Hepatocyte (in vitro differentiated cells): Measurements from ENCODE around the gene BRD3OS. TPM values are rescaled to one million over a fixed set of nuclear protein-coding genes. Genes with fewer than 3 reads are reported as not detected.

Experiments
- DNase-seq: peaks from one replicate; pipeline ENCODE4 v3.0.0-alpha.2; 2016; ENCODE audit warnings: low spot score
- H2AFZ ChIP-seq: fragments of 200-600 bp; sonication (generic); 2 replicates; pipeline ENCODE4 v1.6.0; 2016; ENCODE audit warnings: antibody characterized with exemption, mild to moderate bottlenecking
- H3K27ac ChIP-seq: fragments of 200-600 bp; sonication (generic); 2 replicates; pipeline ENCODE4 v1.5.1; 2016; ENCODE audit warnings: mild to moderate bottlenecking
- H3K27me3 ChIP-seq: fragments of 200-600 bp; sonication (generic); 2 replicates; pipeline ENCODE4 v1.6.1; 2016
- H3K36me3 ChIP-seq: fragments of 200-600 bp; sonication (generic); replicated peaks from 2 replicates; pipeline ENCODE4 v1.5.1; 2016; ENCODE audit warnings: low read depth; ENCODE audit not compliant: insufficient read depth
- H3K4me1 ChIP-seq: fragments of 200-600 bp; sonication (generic); 2 replicates; pipeline ENCODE4 v1.5.1; 2016; ENCODE audit warnings: mild to moderate bottlenecking, moderate library complexity; ENCODE audit not compliant: insufficient read depth
- H3K4me2 ChIP-seq: fragments of 200-600 bp; sonication (generic); 2 replicates; pipeline ENCODE4 v1.6.0; 2016
- H3K4me3 ChIP-seq: fragments of 200-600 bp; sonication (generic); 2 replicates; pipeline ENCODE4 v1.5.1; 2016; ENCODE audit warnings: mild to moderate bottlenecking
- H3K79me2 ChIP-seq: fragments of 200-600 bp; sonication (generic); 2 replicates; pipeline ENCODE4 v1.6.0; 2017; ENCODE audit warnings: mild to moderate bottlenecking
- H3K9me2 ChIP-seq: fragments of 200-600 bp; sonication (generic); replicated peaks from 2 replicates; pipeline ENCODE4 v1.6.0; 2017; ENCODE audit warnings: mild to moderate bottlenecking; ENCODE audit not compliant: insufficient read depth
- H3K9me3 ChIP-seq: fragments of 200-600 bp; sonication (generic); 2 replicates; pipeline ENCODE4 v1.5.1; 2016; ENCODE audit warnings: low read depth, mild to moderate bottlenecking
- H4K20me1 ChIP-seq: fragments of 200-600 bp; sonication (generic); 2 replicates; pipeline ENCODE4 v1.6.0; 2016; ENCODE audit warnings: mild to moderate bottlenecking; ENCODE audit not compliant: insufficient read depth, poor library complexity, severe bottlenecking
- CTCF ChIP-seq: fragments of 200-600 bp; sonication (generic); IDR thresholded peaks from 2 replicates; pipeline ENCODE4 v1.5.1; 2016; ENCODE audit warnings: antibody characterized with exemption, mild to moderate bottlenecking; ENCODE audit not compliant: poor library complexity
- EZH2 ChIP-seq: fragments of 200-600 bp; sonication (generic); IDR thresholded peaks from 2 replicates; pipeline ENCODE4 v1.6.1; 2016; ENCODE audit warnings: antibody characterized with exemption, mild to moderate bottlenecking, borderline replicate concordance
- EZH2phosphoT487 ChIP-seq: fragments of 200-600 bp; sonication (generic); IDR thresholded peaks from one replicate; pipeline ENCODE4 v1.6.1; 2018; ENCODE audit warnings: antibody characterized with exemption, mild to moderate bottlenecking, low read depth, moderate library complexity; ENCODE audit not compliant: unreplicated experiment, severe bottlenecking
- WGBS: methylation state at CpG from one replicate; pipeline ENCODE4 v1.1.6; 2016; ENCODE audit warnings: low lambda C conversion rate; ENCODE audit errors: missing lambda C conversion rate; 5-methylcytosine and 5-hydroxymethylcytosine counted together
- polyA plus RNA-seq: library from polyadenylated mRNA; unstranded; fragments of >200 nt; fragmentation: Nextera tagmentation; extraction: Ambion mirVana; gene quantifications from 2 replicates; pipeline ENCODE4 v1.2.1, GENCODE V29; 2016
- total RNA-seq: library from RNA; depleted of rRNA; stranded (reverse); fragments of >200 nt; gene quantifications from 2 replicates; pipeline ENCODE4 v1.2.3, GENCODE V29; 2014

Gene BRD3OS
- total and polyA plus RNA-seq, 2 experiments from 2014 or later, result 13.4 to 14.9 TPM

- Histone ChIP-seq H3K27me3 (peaks cover 12% of the 10 kb centered on the region), H3K4me3 (peak overlapping the region; percentile 91), H3K79me2 (peaks cover 63% of the 10 kb centered on the region), H4K20me1 (peaks cover 61% of the 10 kb centered on the region), H3K9me2 (no peaks in the 10 kb centered on the region), H3K4me1 (peaks cover 12% of the 10 kb centered on the region), H3K4me2 (peak overlapping the region; percentile 98), H3K36me3 (no peaks in the 10 kb centered on the region), H3K9me3 (no peaks in the 10 kb centered on the region), H2AFZ (no peak overlapping the region), H3K27ac (peak overlapping the region; percentile 62)
- DNase-seq, result peak; percentile 62
- TF ChIP-seq EZH2 (no peak), EZH2phosphoT487 (no peak), CTCF (no peak)
- 38% methylated on average over 28 of the region's 28 CpGs for WGBS
Measured at GRCh38 chr9:134065612-134066419, 40.5 kb downstream of the BRD3OS start.

GRCh38 chr9:134066526-134066912 is 41.2 kb downstream of the BRD3OS start:
- TF ChIP-seq EZH2 (no peak), CTCF (no peak), EZH2phosphoT487 (no peak)
- Histone ChIP-seq H3K79me2 (peaks cover 56% of the 10 kb centered on the region), H3K27me3 (peaks cover 12% of the 10 kb centered on the region), H3K27ac (peak overlapping the region; percentile 62), H4K20me1 (peaks cover 54% of the 10 kb centered on the region), H3K4me2 (peak overlapping the region; percentile 98), H3K9me2 (no peaks in the 10 kb centered on the region), H3K4me3 (peak overlapping the region; percentile 91), H2AFZ (no peak overlapping the region), H3K4me1 (peaks cover 10% of the 10 kb centered on the region), H3K9me3 (no peaks in the 10 kb centered on the region), H3K36me3 (no peaks in the 10 kb centered on the region)
- DNase-seq, result no peak
- WGBS, result 2% methylated on average over 9 of the region's 9 CpGs

GRCh38 chr9:134066913-134067851 is 41.9 kb downstream of the BRD3OS start:
- peak overlapping the region; percentile 62 for H3K27ac ChIP-seq
- TF ChIP-seq CTCF (no peak), EZH2phosphoT487 (no peak), EZH2 (no peak)
- peaks cover 47% of the 10 kb centered on the region for H4K20me1 ChIP-seq
- H3K36me3 ChIP-seq, result no peaks in the 10 kb centered on the region
- H3K79me2 ChIP-seq, result peaks cover 50% of the 10 kb centered on the region
- DNase-seq, result peak; percentile 68
- peak overlapping the region; percentile 45 for H2AFZ ChIP-seq
- WGBS, result 2% methylated on average over 49 of the region's 126 CpGs
- no peaks in the 10 kb centered on the region for H3K9me3 ChIP-seq
- peaks cover 12% of the 10 kb centered on the region for H3K27me3 ChIP-seq
- H3K4me1 ChIP-seq, result peaks cover 5% of the 10 kb centered on the region
- peak overlapping the region; percentile 91 for H3K4me3 ChIP-seq
- H3K4me2 ChIP-seq, result peak overlapping the region; percentile 98
- H3K9me2 ChIP-seq, result no peaks in the 10 kb centered on the region
